H9 (cell line): ENCODE measurements around the gene CD300LD. TPM values are rescaled to one million over a fixed set of nuclear protein-coding genes. Genes with fewer than 3 reads are reported as not detected.

Source experiments
- DNase-seq: peaks from one replicate; pipeline ENCODE4 v3.0.0-alpha.2; 2017
- H2AFZ ChIP-seq: one replicate; pipeline ENCODE4 v1.6.1; 2013; ENCODE audit warnings: mild to moderate bottlenecking, low read length, control low read depth, moderate library complexity
- H2AK5ac ChIP-seq: 2 replicates; pipeline ENCODE4 v1.6.1; 2013; ENCODE audit warnings: low read length, control low read depth, mixed read lengths; ENCODE audit not compliant: insufficient read length
- H2BK120ac ChIP-seq: one replicate; pipeline ENCODE4 v1.6.1; 2013; ENCODE audit warnings: low read depth, mild to moderate bottlenecking, low read length, control low read depth, inconsistent platforms; ENCODE audit not compliant: poor library complexity, severe bottlenecking
- H2BK12ac ChIP-seq: 2 replicates; pipeline ENCODE4 v1.6.1; 2013; ENCODE audit warnings: low read length, control low read depth, mixed read lengths, low read depth; ENCODE audit not compliant: insufficient read length
- H2BK15ac ChIP-seq: 2 replicates; pipeline ENCODE4 v1.6.1; 2013; ENCODE audit warnings: low read depth, low read length, control low read depth
- H2BK20ac ChIP-seq: one replicate; pipeline ENCODE4 v1.6.1; 2013; ENCODE audit warnings: low read depth, mild to moderate bottlenecking, low read length, control low read depth, inconsistent platforms; ENCODE audit not compliant: poor library complexity, severe bottlenecking
- H2BK5ac ChIP-seq: 2 replicates; pipeline ENCODE4 v1.6.1; 2013; ENCODE audit warnings: low read length, control low read depth, mixed read lengths; ENCODE audit not compliant: insufficient read length
- H3K14ac ChIP-seq: 2 replicates; pipeline ENCODE4 v1.6.1; 2013; ENCODE audit warnings: low read length, control low read depth; ENCODE audit not compliant: insufficient read depth
- H3K18ac ChIP-seq: 2 replicates; pipeline ENCODE4 v1.6.1; 2013; ENCODE audit warnings: low read depth, mild to moderate bottlenecking, mixed read lengths, low read length, control low read depth; ENCODE audit not compliant: insufficient read length
- H3K23ac ChIP-seq: 2 replicates; pipeline ENCODE4 v1.6.1; 2013; ENCODE audit warnings: low read length, control low read depth, mixed read lengths, low read depth; ENCODE audit not compliant: insufficient read length
- H3K23me2 ChIP-seq: 2 replicates; pipeline ENCODE4 v1.6.1; 2013; ENCODE audit warnings: low read depth, mild to moderate bottlenecking, mixed read lengths, low read length, control low read depth; ENCODE audit not compliant: insufficient read length, poor library complexity, severe bottlenecking
- H3K27ac ChIP-seq: 2 replicates; pipeline ENCODE4 v1.5.1; 2013; ENCODE audit warnings: low read length, control low read depth, mixed read lengths, low read depth; ENCODE audit not compliant: insufficient read length
- H3K27me3 ChIP-seq: 2 replicates; pipeline ENCODE4 v1.6.1; 2013; ENCODE audit warnings: low read length, control low read depth, inconsistent platforms; ENCODE audit not compliant: insufficient read depth
- H3K4ac ChIP-seq: 2 replicates; pipeline ENCODE4 v1.6.1; 2013; ENCODE audit warnings: low read depth, mild to moderate bottlenecking, control low read depth, inconsistent platforms, low read length, moderate library complexity
- H3K4me1 ChIP-seq: 2 replicates; pipeline ENCODE4 v1.6.1; 2013; ENCODE audit warnings: low read length, control low read depth, inconsistent platforms; ENCODE audit not compliant: insufficient read depth
- H3K4me2 ChIP-seq: 2 replicates; pipeline ENCODE4 v1.6.1; 2013; ENCODE audit warnings: low read length, control low read depth, mixed read lengths; ENCODE audit not compliant: insufficient read length, insufficient read depth
- H3K56ac ChIP-seq: 2 replicates; pipeline ENCODE4 v1.6.1; 2013; ENCODE audit warnings: low read depth, mild to moderate bottlenecking, mixed read lengths, low read length, control low read depth; ENCODE audit not compliant: insufficient read length
- H3K79me1 ChIP-seq: 2 replicates; pipeline ENCODE4 v1.6.1; 2013; ENCODE audit warnings: low read depth, mild to moderate bottlenecking, moderate library complexity, low read length, control low read depth, inconsistent platforms; ENCODE audit not compliant: insufficient read depth, poor library complexity, severe bottlenecking
- H3K79me2 ChIP-seq: 2 replicates; pipeline ENCODE4 v1.6.1; 2013; ENCODE audit warnings: low read length, control low read depth, inconsistent platforms; ENCODE audit not compliant: insufficient read depth
- H3K9ac ChIP-seq: 2 replicates; pipeline ENCODE4 v1.6.1; 2013; ENCODE audit warnings: low read length, control low read depth, mixed read lengths; ENCODE audit not compliant: insufficient read length; ENCODE audit errors: extremely low read depth
- H3K9me3 ChIP-seq: one replicate; pipeline ENCODE4 v1.6.1; 2013; ENCODE audit warnings: low read depth, low read length, inconsistent platforms; ENCODE audit not compliant: control insufficient read depth
- H3T11ph ChIP-seq: one replicate; pipeline ENCODE4 v1.6.1; 2013; ENCODE audit warnings: mild to moderate bottlenecking, low read length, control low read depth, inconsistent platforms
- H4K20me1 ChIP-seq: one replicate; pipeline ENCODE4 v1.6.1; 2013; ENCODE audit not compliant: control insufficient read depth, insufficient read length, insufficient read depth
- H4K5ac ChIP-seq: 2 replicates; pipeline ENCODE4 v1.6.1; 2013; ENCODE audit warnings: low read depth, mild to moderate bottlenecking, mixed read lengths, low read length, control low read depth; ENCODE audit not compliant: insufficient read length
- H4K8ac ChIP-seq: replicated peaks from 2 replicates; pipeline ENCODE4 v1.6.1; 2013; ENCODE audit warnings: low read length, control low read depth, mixed read lengths, low read depth; ENCODE audit not compliant: insufficient read length
- H4K91ac ChIP-seq: 2 replicates; pipeline ENCODE4 v1.6.1; 2013; ENCODE audit warnings: low read depth, mild to moderate bottlenecking, moderate library complexity, mixed read lengths, low read length, control low read depth; ENCODE audit not compliant: insufficient read length
- H3K27ac Mint-ChIP-seq, 3 experiments: 2 replicates in 2 of 3; 3 replicates in 1 of 3; pipeline ENCODE4 v1.8.0; 2020 to 2021; ENCODE audit warnings: mixed read lengths in 3 of 3, mild to moderate bottlenecking in 1 of 3, moderate library complexity in 1 of 3
- H3K27me3 Mint-ChIP-seq: 2 replicates; pipeline ENCODE4 v1.8.0; 2021; ENCODE audit warnings: low read depth, mild to moderate bottlenecking, moderate library complexity, mixed read lengths
- H3K36me3 Mint-ChIP-seq, 3 experiments: 2 replicates in 2 of 3; 3 replicates in 1 of 3; pipeline ENCODE4 v1.8.0; 2020 to 2021; ENCODE audit warnings: low read depth in 3 of 3, mixed read lengths in 3 of 3; ENCODE audit not compliant: insufficient read depth in 1 of 3
- H3K4me1 Mint-ChIP-seq, 2 experiments: 2 replicates each; pipeline ENCODE4 v1.8.0; 2020; ENCODE audit warnings: mixed read lengths in 2 of 2
- H3K4me3 Mint-ChIP-seq, 2 experiments: 2 replicates in 1 of 2; 3 replicates in 1 of 2; pipeline ENCODE4 v1.8.0; 2020 to 2021; ENCODE audit warnings: mild to moderate bottlenecking in 2 of 2, mixed read lengths in 2 of 2, moderate library complexity in 1 of 2
- H3K9me3 Mint-ChIP-seq, 2 experiments: 2 replicates in 1 of 2; 3 replicates in 1 of 2; pipeline ENCODE4 v1.8.0; 2020; ENCODE audit warnings: mild to moderate bottlenecking in 2 of 2, mixed read lengths in 2 of 2, moderate library complexity in 1 of 2
- WGBS: extraction: QIAGEN DNeasy Blood & Tissue Kit; methylation state at CpG from one replicate; pipeline ENCODE4 v1.1.7; 2013; ENCODE audit warnings: missing lambda C conversion rate, low lambda C conversion rate, mixed read lengths; ENCODE audit not compliant: insufficient read length; ENCODE audit errors: extremely low coverage; 5-methylcytosine and 5-hydroxymethylcytosine counted together
- total RNA-seq: library from RNA; stranded (reverse); gene quantifications from 2 replicates; pipeline ENCODE4 v1.2.1, GENCODE V29; 2021
- TF ChIP-seq, protein P1 (sequence below): fragments of 200-600 bp; sonication (generic); conservative IDR thresholded peaks from 3 replicates; pipeline ENCODE4 v1.8.0; 2021; ENCODE audit warnings: antibody characterized with exemption, mild to moderate bottlenecking

CD300LD gene
- total RNA-seq, 1 experiment from 2014 or later: not detected

DNA sequence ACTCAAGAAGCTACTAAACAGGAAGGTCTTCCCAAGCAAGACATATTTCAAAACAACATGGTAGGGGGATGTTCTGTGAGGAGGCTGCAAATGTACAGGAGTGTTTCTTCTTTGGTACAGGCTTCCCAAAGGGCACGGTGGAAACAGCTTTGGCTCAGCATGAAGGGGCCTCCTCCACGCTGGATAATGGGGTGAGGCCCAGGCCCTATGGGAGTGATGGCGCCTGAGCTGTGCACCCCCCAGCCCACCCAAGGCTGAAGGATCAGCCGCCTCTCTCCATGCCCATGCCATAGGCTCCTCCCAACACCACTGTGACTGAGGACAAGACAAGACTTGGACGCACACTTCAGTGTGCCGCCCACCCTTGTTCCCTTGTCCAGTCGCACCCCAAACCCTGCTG is 24.6 kb upstream of the CD300LD start:
- H3K4ac ChIP-seq: no peak overlapping the region
- no peak overlapping the region for H4K91ac ChIP-seq
- no peaks in the 10 kb centered on the region for H3K9me3 ChIP-seq
- H2AK5ac ChIP-seq: no peak overlapping the region
- Mint-ChIP-seq H3K27me3 (peaks cover 81% of the 10 kb centered on the region), H3K4me3 (no peak overlapping the region), H3K36me3 (no peaks in the 10 kb centered on the region), H3K27ac (0 out of 7 replicates have a peak overlapping the region, but pooled peaks of 1 of the 3 experiments have one; percentile 48), H3K9me3 (peaks cover 0 to 2% of the 10 kb centered on the region in 2 experiments; a peak in 1 of 5 replicates), H3K4me1 (no peaks in the 10 kb centered on the region)
- no peak for DNase-seq
- no peaks in the 10 kb centered on the region for H3K79me1 ChIP-seq
- no peak overlapping the region for H3K56ac ChIP-seq
- H3K27ac ChIP-seq: no peak overlapping the region
- no peak overlapping the region for H3K23ac ChIP-seq
- H2BK120ac ChIP-seq: no peak overlapping the region
- no peak overlapping the region for H2BK5ac ChIP-seq
- H3K14ac ChIP-seq: no peak overlapping the region
- no peak overlapping the region for H3K4me2 ChIP-seq
- H2BK15ac ChIP-seq: no peak overlapping the region
- WGBS: no CpG with 5 or more reads among the region's 7 CpGs
- H3K23me2 ChIP-seq: no peaks in the 10 kb centered on the region
- no peak overlapping the region for H4K5ac ChIP-seq
- H4K8ac ChIP-seq: no peak overlapping the region
- H2BK20ac ChIP-seq: no peak overlapping the region
- no peak overlapping the region for H3K9ac ChIP-seq
- H3K27me3 ChIP-seq: 0 out of 2 replicates have a peak, but pooled peaks cover 4% of the 10 kb centered on the region
- no peaks in the 10 kb centered on the region for H3K79me2 ChIP-seq
- H2AFZ ChIP-seq: no peak overlapping the region
- H3K4me1 ChIP-seq: no peaks in the 10 kb centered on the region
- H3T11ph ChIP-seq: no peak overlapping the region
- H4K20me1 ChIP-seq: no peaks in the 10 kb centered on the region
- no peak overlapping the region for H3K18ac ChIP-seq
- TF ChIP-seq, protein P1, sequence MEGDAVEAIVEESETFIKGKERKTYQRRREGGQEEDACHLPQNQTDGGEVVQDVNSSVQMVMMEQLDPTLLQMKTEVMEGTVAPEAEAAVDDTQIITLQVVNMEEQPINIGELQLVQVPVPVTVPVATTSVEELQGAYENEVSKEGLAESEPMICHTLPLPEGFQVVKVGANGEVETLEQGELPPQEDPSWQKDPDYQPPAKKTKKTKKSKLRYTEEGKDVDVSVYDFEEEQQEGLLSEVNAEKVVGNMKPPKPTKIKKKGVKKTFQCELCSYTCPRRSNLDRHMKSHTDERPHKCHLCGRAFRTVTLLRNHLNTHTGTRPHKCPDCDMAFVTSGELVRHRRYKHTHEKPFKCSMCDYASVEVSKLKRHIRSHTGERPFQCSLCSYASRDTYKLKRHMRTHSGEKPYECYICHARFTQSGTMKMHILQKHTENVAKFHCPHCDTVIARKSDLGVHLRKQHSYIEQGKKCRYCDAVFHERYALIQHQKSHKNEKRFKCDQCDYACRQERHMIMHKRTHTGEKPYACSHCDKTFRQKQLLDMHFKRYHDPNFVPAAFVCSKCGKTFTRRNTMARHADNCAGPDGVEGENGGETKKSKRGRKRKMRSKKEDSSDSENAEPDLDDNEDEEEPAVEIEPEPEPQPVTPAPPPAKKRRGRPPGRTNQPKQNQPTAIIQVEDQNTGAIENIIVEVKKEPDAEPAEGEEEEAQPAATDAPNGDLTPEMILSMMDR: no peak
- no peak overlapping the region for H2BK12ac ChIP-seq
